ENCODE results near the gene ORC3. TPM values are rescaled to one million over a fixed set of nuclear protein-coding genes. Genes with fewer than 3 reads are reported as not detected.

Gene ORC3
- total RNA-seq, 1 experiment from 2014 or later, result 50.9 TPM

- Histone ChIP-seq H3K79me2 (ENCODE audit: low read length) (peaks cover 97% of the 10 kb centered on the region), H3K4me2 (ENCODE audit: low read depth, low read length, poor library complexity, severe bottlenecking) (no peak overlapping the region), H3K9me2 (replicated peaks; ENCODE audit: insufficient read depth, low read length) (no peaks in the 10 kb centered on the region), H3K27me3 (ENCODE audit: low read length) (no peaks in the 10 kb centered on the region), H3K36me3 (ENCODE audit: insufficient read depth, low read length) (peaks cover 44% of the 10 kb centered on the region), H3K4me3 (ENCODE audit: low read length) (no peak overlapping the region), H4K20me1 (ENCODE audit: insufficient read depth, low read depth, low read length) (0 out of 2 replicates have a peak, but pooled peaks cover 4% of the 10 kb centered on the region), H2AFZ (ENCODE audit: low read length) (no peak overlapping the region), H3K9me3 (ENCODE audit: low read length) (no peaks in the 10 kb centered on the region), H3K4me1 (ENCODE audit: low read length) (peaks cover 42% of the 10 kb centered on the region), H3K9ac (ENCODE audit: low read length) (no peak overlapping the region), H3K27ac (ENCODE audit: low read length) (no peak overlapping the region)
- no peak for DNase-seq
Measured at GRCh38 chr6:87583822-87584221, 6.1 kb upstream of the ORC3 start.

- Histone ChIP-seq H2AFZ (ENCODE audit: low read length) (no peak overlapping the region), H3K4me1 (ENCODE audit: low read length) (peaks cover 42% of the 10 kb centered on the region), H3K27me3 (ENCODE audit: low read length) (no peaks in the 10 kb centered on the region), H3K27ac (ENCODE audit: low read length) (no peak overlapping the region), H3K9ac (ENCODE audit: low read length) (no peak overlapping the region), H3K4me2 (ENCODE audit: low read depth, low read length, poor library complexity, severe bottlenecking) (no peak overlapping the region), H3K79me2 (ENCODE audit: low read length) (peaks cover 96% of the 10 kb centered on the region), H3K9me3 (ENCODE audit: low read length) (no peaks in the 10 kb centered on the region), H4K20me1 (ENCODE audit: insufficient read depth, low read depth, low read length) (0 out of 2 replicates have a peak, but pooled peaks cover 5% of the 10 kb centered on the region), H3K36me3 (ENCODE audit: insufficient read depth, low read length) (peaks cover 30% of the 10 kb centered on the region), H3K4me3 (ENCODE audit: low read length) (no peak overlapping the region), H3K9me2 (replicated peaks; ENCODE audit: insufficient read depth, low read length) (no peaks in the 10 kb centered on the region)
- DNase-seq, result peak; percentile 25
Measured at GRCh38 chr6:87586371-87587077, 3.4 kb upstream of the ORC3 start.

- Histone ChIP-seq H3K4me1 (ENCODE audit: low read length) (peaks cover 32% of the 10 kb centered on the region), H3K36me3 (ENCODE audit: insufficient read depth, low read length) (peaks cover 19% of the 10 kb centered on the region), H3K4me2 (ENCODE audit: low read depth, low read length, poor library complexity, severe bottlenecking) (peak overlapping the region; percentile 87), H3K9me3 (ENCODE audit: low read length) (no peaks in the 10 kb centered on the region), H2AFZ (ENCODE audit: low read length) (no peak overlapping the region), H3K9ac (ENCODE audit: low read length) (peak overlapping the region; percentile 85), H4K20me1 (ENCODE audit: insufficient read depth, low read depth, low read length) (0 out of 2 replicates have a peak, but pooled peaks cover 5% of the 10 kb centered on the region), H3K27me3 (ENCODE audit: low read length) (no peaks in the 10 kb centered on the region), H3K79me2 (ENCODE audit: low read length) (peaks cover 96% of the 10 kb centered on the region), H3K9me2 (replicated peaks; ENCODE audit: insufficient read depth, low read length) (no peaks in the 10 kb centered on the region), H3K27ac (ENCODE audit: low read length) (no peak overlapping the region), H3K4me3 (ENCODE audit: low read length) (peak overlapping the region; percentile 91)
- no peak for DNase-seq
Measured at GRCh38 chr6:87588756-87589407, 1.1 kb upstream of the ORC3 start.

DNA sequence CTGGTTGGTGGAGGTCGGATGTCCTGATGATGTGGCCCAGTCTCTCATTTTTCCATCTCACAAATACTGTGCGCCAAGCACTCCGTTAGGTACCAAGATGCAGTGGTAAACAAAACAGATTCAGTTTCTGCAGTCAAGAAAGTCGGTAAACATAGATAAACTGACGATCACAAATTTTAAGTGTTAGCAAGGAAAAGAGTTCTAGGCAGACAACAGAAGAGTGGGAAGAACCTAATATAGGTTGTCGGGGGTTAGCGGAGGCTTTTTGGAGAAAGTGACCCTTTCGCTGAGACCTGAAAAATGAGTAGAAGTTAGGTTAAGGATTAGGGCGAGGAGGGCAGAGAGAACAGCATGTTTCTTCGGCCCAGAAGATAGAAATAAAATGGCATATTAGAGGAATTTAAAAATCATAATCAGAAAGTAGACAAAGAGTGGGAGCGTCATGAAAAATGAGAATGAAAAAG lies 514 bp downstream of the ORC3 start:
- H3K4me1 ChIP-seq (ENCODE audit: low read length), result peaks cover 32% of the 10 kb centered on the region
- H3K36me3 ChIP-seq (ENCODE audit: insufficient read depth, low read length), result peaks cover 23% of the 10 kb centered on the region
- H4K20me1 ChIP-seq (ENCODE audit: insufficient read depth, low read depth, low read length), result 0 out of 2 replicates have a peak, but pooled peaks cover 5% of the 10 kb centered on the region
- peak overlapping the region; percentile 10; the same call in 1 of the 2 replicates for H3K27ac ChIP-seq (ENCODE audit: low read length)
- peak overlapping the region; percentile 68; the same call in 1 of the 2 replicates for H2AFZ ChIP-seq (ENCODE audit: low read length)
- no peaks in the 10 kb centered on the region for H3K9me3 ChIP-seq (ENCODE audit: low read length)
- H3K4me3 ChIP-seq (ENCODE audit: low read length), result peak overlapping the region; percentile 91
- H3K9me2 ChIP-seq (replicated peaks; ENCODE audit: insufficient read depth, low read length), result no peaks in the 10 kb centered on the region
- H3K27me3 ChIP-seq (ENCODE audit: low read length), result no peaks in the 10 kb centered on the region
- H3K9ac ChIP-seq (ENCODE audit: low read length), result peak overlapping the region; percentile 85
- peak overlapping the region; percentile 87 for H3K4me2 ChIP-seq (ENCODE audit: low read depth, low read length, poor library complexity, severe bottlenecking)
- H3K79me2 ChIP-seq (ENCODE audit: low read length), result peaks cover 93% of the 10 kb centered on the region
- no peak for DNase-seq

GRCh38 chr6:87590990-87591389 lies 1.1 kb downstream of the ORC3 start:
- Histone ChIP-seq H3K4me3 (ENCODE audit: low read length) (peak overlapping the region; percentile 91), H3K9ac (ENCODE audit: low read length) (peak overlapping the region; percentile 85), H3K4me1 (ENCODE audit: low read length) (peaks cover 32% of the 10 kb centered on the region), H3K27ac (ENCODE audit: low read length) (no peak overlapping the region), H2AFZ (ENCODE audit: low read length) (no peak overlapping the region), H3K36me3 (ENCODE audit: insufficient read depth, low read length) (peaks cover 27% of the 10 kb centered on the region), H3K79me2 (ENCODE audit: low read length) (peaks cover 91% of the 10 kb centered on the region), H4K20me1 (ENCODE audit: insufficient read depth, low read depth, low read length) (0 out of 2 replicates have a peak, but pooled peaks cover 5% of the 10 kb centered on the region), H3K27me3 (ENCODE audit: low read length) (no peaks in the 10 kb centered on the region), H3K4me2 (ENCODE audit: low read depth, low read length, poor library complexity, severe bottlenecking) (peak overlapping the region; percentile 87), H3K9me3 (ENCODE audit: low read length) (no peaks in the 10 kb centered on the region), H3K9me2 (replicated peaks; ENCODE audit: insufficient read depth, low read length) (no peaks in the 10 kb centered on the region)
- peak; percentile 49 for DNase-seq

DNA sequence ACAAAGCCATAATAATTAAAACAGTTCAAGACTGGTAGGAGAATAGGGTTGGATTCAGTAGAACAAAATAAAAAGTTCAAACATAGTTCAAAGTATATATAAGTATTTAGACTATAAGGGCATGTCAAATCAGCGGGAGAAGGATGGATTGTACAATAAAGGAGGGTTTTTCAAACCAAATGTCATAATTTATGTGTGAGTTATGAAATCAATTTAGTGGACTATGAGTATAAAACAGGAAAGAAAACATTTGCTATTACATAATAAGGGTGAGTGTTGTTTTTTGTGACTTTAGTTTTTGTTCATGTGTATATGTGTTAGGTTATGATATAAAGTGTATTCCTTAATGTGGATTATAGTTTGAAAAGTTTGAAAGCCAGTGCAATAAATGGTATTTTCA lies 10.6 kb downstream of the ORC3 start:
- Histone ChIP-seq H3K9me3 (ENCODE audit: low read length) (no peaks in the 10 kb centered on the region), H3K27me3 (ENCODE audit: low read length) (no peaks in the 10 kb centered on the region), H3K79me2 (ENCODE audit: low read length) (peaks cover 14% of the 10 kb centered on the region), H3K9ac (ENCODE audit: low read length) (no peak overlapping the region), H3K4me1 (ENCODE audit: low read length) (peaks cover 11% of the 10 kb centered on the region), H4K20me1 (ENCODE audit: insufficient read depth, low read depth, low read length) (no peaks in the 10 kb centered on the region), H3K36me3 (ENCODE audit: insufficient read depth, low read length) (peaks cover 15% of the 10 kb centered on the region; the same call in 1 of the 2 replicates), H2AFZ (ENCODE audit: low read length) (no peak overlapping the region), H3K4me3 (ENCODE audit: low read length) (no peak overlapping the region), H3K9me2 (replicated peaks; ENCODE audit: insufficient read depth, low read length) (no peaks in the 10 kb centered on the region), H3K4me2 (ENCODE audit: low read depth, low read length, poor library complexity, severe bottlenecking) (no peak overlapping the region), H3K27ac (ENCODE audit: low read length) (no peak overlapping the region)
- no peak for DNase-seq

DNA sequence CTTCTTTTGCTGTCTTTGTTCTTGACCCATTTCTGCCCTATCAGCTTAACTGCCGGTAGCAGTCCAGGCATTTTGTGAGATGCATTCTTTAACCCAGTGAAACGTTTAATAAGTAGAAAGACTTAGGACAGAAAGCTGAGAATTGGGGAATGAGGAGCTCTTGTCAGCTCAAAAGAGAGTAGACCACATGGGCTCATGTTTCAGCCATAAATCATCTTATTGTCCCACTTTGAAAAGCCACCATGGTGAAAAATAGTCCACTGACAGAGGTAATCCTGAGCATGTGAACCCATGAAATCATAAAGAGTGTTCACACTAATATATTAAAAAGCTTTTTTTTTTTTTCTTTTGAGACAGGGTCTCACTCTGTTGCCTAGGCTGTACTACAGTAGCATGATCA lies 16.3 kb downstream of the ORC3 start:
- Histone ChIP-seq H3K9me3 (ENCODE audit: low read length) (no peaks in the 10 kb centered on the region), H3K9me2 (replicated peaks; ENCODE audit: insufficient read depth, low read length) (no peaks in the 10 kb centered on the region), H3K4me1 (ENCODE audit: low read length) (peaks cover 11% of the 10 kb centered on the region), H3K4me3 (ENCODE audit: low read length) (no peak overlapping the region), H3K79me2 (ENCODE audit: low read length) (0 out of 2 replicates have a peak, but pooled peaks cover 5% of the 10 kb centered on the region), H3K36me3 (ENCODE audit: insufficient read depth, low read length) (peaks cover 13% of the 10 kb centered on the region; the same call in 1 of the 2 replicates), H3K9ac (ENCODE audit: low read length) (no peak overlapping the region), H3K27me3 (ENCODE audit: low read length) (no peaks in the 10 kb centered on the region), H3K27ac (ENCODE audit: low read length) (no peak overlapping the region), H3K4me2 (ENCODE audit: low read depth, low read length, poor library complexity, severe bottlenecking) (no peak overlapping the region), H4K20me1 (ENCODE audit: insufficient read depth, low read depth, low read length) (no peaks in the 10 kb centered on the region), H2AFZ (ENCODE audit: low read length) (no peak overlapping the region)
- no peak for DNase-seq

GRCh38 chr6:87608802-87609201 lies 18.9 kb downstream of the ORC3 start:
- no peak overlapping the region for H3K4me2 ChIP-seq (ENCODE audit: low read depth, low read length, poor library complexity, severe bottlenecking)
- no peaks in the 10 kb centered on the region for H3K79me2 ChIP-seq (ENCODE audit: low read length)
- H4K20me1 ChIP-seq (ENCODE audit: insufficient read depth, low read depth, low read length), result no peaks in the 10 kb centered on the region
- no peaks in the 10 kb centered on the region for H3K27me3 ChIP-seq (ENCODE audit: low read length)
- H3K9ac ChIP-seq (ENCODE audit: low read length), result no peak overlapping the region
- H3K4me3 ChIP-seq (ENCODE audit: low read length), result no peak overlapping the region
- peaks cover 22% of the 10 kb centered on the region for H3K36me3 ChIP-seq (ENCODE audit: insufficient read depth, low read length)
- H3K9me3 ChIP-seq (ENCODE audit: low read length), result no peaks in the 10 kb centered on the region
- H3K9me2 ChIP-seq (replicated peaks; ENCODE audit: insufficient read depth, low read length), result no peaks in the 10 kb centered on the region
- no peak for DNase-seq
- no peak overlapping the region for H3K27ac ChIP-seq (ENCODE audit: low read length)
- no peak overlapping the region for H2AFZ ChIP-seq (ENCODE audit: low read length)
- peaks cover 6% of the 10 kb centered on the region for H3K4me1 ChIP-seq (ENCODE audit: low read length)

All from Karpas-422 (cell line).